ENCODE results near the gene MEF2D.

The MEF2D gene

DNA sequence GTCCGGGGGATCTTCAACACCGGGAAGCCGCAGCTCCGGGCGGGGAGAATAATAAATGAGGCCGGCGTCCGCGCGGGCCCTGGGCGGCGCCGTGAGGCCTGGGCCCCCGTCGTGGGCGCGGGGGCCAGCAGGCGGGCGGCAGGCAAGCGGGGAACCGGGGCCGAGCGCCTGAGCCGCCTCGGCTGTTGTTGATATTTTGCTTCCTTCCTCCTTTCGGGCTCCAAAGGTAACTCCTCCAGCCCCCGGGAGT, at the start of gene MEF2D:
MEF2D (minus strand) TSS at position 233 of the 250 bp plus-strand sequence. CDS start 17,483 bp downstream, outside the sequence.
- no peak for DNase-seq (ENCODE audit: extremely low read depth in 1 of 2, low read depth in 1 of 2)

DNA sequence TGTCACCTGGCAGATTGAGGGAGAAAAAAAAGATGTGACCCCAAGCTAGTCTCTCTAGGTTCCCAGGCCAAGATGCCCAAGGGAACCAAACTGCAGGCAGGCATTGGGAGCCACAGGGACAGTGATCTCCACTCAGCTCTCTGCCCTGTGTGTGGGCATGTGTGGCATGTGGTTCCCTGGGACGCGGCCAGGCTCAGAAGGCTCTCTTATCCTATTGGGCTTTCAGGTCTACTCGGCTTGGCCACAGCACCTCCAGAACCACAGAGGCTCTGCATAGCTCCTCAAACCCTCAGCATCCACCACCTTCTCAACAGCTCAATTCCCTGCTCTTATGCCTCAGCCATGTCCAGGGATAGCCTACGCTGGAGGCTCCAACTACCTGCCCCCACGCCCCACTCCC, 49.8 kb upstream of the MEF2D start:
- no peak for DNase-seq (ENCODE audit: extremely low read depth in 1 of 2, low read depth in 1 of 2)

DNA sequence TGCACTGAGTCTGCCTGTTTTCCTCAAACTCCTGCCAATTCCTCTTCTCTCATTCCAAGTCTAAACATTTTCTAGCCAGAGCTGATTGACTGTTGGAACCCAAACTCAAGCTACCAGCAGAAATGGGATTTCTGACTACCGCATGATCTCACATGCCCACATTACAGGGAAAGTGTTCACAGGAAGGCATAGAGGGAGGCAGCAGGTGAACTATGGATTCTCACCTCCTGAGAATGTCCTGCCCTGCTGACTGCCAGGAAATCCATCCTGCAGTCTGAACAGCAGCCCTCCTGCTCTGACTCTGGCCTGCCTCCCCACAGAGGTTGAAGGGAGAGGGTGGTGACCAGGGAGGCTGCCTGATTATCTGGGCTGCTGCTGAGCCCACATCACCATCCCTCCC, 49.3 kb upstream of the MEF2D start:
- DNase-seq (ENCODE audit: extremely low read depth in 1 of 2, low read depth in 1 of 2), result no peak

DNA sequence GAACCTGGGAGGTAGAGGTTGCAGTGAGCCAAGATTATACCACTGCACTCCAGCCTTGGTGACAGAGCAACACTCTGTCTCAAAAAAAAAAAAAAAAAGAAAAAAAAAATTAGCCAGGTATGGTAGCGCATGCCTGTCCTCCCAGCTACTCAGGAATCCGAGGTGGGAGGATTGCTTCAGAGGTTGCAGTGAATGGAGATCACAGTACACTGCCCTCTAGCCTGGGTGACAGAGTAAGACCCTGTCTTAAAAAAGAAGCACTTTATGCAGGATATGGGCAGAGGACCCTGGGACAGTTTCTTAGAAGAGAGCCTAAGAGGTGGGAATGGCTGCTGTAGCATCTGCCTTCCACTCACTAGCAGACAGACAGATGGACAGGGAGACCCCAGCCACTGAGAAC, 48.8 kb upstream of the MEF2D start:
- no peak for DNase-seq (ENCODE audit: extremely low read depth in 1 of 2, low read depth in 1 of 2)

DNA sequence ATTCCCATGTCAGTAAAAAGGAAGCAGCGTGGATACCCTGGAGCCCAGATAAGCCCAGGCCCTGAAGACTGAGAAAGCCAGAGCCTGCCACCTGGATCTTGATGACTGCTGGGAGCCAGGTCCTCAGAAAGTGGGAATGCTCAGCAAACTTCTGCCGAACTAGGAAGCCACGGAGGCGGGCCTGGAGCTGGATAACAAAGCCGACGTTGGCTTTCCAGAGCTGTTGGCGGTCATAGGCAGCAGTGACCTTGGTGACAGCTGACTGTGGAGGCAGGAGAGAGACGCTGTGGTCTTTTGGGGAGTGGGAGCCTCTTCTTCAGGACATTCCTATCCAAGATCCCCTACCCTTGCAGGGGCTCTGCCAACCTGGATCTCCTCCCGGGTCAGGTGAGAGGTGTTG, 47.4 kb upstream of the MEF2D start:
- no peak for DNase-seq (ENCODE audit: extremely low read depth in 1 of 2, low read depth in 1 of 2)

DNA sequence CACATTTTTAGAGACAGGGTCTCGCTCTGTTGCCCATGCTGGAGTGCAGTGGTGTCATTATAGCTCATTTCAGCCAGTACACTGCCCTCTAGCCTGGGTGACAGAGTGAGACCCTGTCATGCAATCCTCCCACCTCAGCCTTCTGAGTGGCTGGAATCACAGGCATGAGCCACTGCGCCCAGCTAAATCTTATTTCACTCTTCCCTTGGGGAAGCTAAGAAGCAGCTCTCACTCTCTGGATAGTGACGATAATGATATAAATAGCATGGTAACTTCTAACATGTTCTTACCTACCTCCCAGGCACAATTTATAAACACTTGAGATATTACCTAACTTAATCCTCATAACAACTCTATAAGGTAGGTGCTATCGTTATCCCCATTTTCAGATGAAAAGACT, 46.9 kb upstream of the MEF2D start:
- no peak for DNase-seq (ENCODE audit: extremely low read depth in 1 of 2, low read depth in 1 of 2)

DNA sequence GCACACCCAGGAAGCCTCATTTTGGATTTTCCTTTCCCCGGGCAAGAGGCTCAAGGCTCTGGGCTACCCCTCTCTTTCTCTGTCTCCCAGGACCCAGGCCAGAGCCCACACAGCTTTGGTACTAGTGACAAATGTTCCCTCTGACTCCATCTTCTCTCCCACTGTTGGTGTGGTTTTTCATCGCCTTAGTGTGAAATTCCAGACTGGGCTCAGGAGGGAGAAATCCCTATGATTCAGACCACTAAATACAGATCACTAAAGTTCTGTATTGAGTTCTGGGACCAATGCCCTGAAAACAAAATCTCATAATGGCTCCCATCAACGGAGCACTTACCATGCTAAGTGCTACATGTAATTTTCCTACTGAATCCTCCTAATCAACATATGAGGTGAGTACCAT, 45.7 kb upstream of the MEF2D start:
- DNase-seq (ENCODE audit: extremely low read depth in 1 of 2, low read depth in 1 of 2), result no peak

DNA sequence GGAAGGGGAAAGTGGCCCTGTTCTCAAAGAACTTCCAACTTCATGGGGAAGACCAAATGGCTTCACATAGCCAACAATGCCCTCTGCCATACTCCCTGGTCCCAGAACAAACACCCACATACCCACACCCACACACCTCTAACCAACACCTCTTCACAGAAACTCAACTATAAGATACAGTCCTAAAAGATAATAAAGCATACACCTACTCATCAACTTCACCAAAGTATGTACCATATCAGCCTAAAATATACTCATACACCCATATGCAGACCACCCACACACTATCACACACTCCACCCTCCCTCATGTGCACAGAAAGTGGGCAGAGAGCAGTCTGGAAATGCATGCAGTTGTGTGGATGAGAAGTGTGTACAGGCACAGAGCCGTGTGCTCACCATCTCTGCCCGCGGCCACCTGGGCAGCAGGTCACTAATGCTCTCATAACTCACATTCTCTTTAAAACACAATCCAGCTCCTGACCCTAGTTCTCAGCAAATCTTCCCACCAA, 44.1 kb upstream of the MEF2D start:
- DNase-seq (ENCODE audit: extremely low read depth in 1 of 2, low read depth in 1 of 2), result no peak

DNA sequence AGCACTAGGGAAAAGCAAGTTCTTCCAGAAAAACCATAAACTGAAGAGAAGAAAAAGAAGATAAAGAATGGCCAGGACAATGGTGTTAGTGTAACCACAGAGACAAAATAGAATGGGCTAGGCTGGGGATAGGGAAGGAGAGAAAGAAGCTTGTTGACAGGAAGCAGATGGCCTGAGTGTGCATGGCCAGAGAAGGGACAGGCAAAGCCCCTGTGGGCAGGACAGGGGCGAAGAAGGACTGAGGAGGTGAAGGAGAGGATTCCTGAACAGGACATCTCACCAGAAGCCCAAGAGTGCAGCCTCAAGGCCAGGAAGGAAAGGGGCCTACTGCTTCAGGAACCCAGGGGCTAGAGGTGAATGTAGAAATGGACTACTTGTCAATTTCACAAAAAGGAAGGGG, 42.5 kb upstream of the MEF2D start:
- no peak for DNase-seq (ENCODE audit: extremely low read depth in 1 of 2, low read depth in 1 of 2)

DNA sequence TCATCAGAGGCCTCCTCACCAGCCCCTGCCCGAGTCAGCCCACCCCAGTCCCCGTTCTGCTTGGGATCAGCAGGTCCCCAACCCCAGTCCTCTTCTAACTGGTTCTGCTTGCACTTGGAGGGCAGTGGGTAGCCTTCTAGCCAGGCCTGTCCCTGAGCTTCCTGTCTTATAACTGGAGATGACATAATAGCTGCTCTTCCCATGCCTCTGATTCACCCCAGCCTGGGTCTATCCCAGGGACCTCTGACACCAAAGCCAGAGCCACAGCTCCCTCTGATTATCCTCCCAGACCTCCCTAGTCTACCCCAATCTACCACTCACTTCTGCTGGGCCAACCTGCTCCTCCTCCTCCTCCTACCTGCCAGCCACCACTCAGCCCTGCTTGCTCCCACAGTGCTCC, 40.4 kb upstream of the MEF2D start:
- DNase-seq (ENCODE audit: extremely low read depth in 1 of 2, low read depth in 1 of 2), result no peak

DNA sequence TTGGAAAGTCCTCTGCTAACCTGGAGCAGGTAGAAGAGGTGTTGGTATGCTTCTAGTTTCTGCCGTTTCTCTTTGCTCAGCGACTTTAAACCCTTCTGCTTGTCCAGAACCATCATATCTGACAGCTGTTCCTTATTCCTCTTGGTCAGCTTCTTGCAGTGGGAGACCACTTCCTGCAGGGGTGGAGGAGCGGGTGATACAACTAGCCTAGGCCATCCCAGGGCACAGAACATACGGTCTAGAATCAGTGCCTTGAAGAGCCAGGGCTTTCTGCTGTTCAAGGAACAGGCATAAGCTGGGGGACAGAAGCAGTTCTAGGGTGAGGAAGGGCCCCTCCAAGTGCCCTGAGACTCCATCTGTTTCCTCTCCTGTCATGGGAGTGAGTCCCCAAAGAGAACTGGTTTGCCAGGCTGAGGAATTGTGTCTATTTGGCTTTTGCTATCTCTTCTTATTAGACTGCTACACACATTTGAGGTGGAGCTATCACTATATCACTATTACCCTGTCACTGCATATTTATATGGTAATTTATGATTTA, 39.3 kb upstream of the MEF2D start:
- no peak for DNase-seq (ENCODE audit: extremely low read depth in 1 of 2, low read depth in 1 of 2)

DNA sequence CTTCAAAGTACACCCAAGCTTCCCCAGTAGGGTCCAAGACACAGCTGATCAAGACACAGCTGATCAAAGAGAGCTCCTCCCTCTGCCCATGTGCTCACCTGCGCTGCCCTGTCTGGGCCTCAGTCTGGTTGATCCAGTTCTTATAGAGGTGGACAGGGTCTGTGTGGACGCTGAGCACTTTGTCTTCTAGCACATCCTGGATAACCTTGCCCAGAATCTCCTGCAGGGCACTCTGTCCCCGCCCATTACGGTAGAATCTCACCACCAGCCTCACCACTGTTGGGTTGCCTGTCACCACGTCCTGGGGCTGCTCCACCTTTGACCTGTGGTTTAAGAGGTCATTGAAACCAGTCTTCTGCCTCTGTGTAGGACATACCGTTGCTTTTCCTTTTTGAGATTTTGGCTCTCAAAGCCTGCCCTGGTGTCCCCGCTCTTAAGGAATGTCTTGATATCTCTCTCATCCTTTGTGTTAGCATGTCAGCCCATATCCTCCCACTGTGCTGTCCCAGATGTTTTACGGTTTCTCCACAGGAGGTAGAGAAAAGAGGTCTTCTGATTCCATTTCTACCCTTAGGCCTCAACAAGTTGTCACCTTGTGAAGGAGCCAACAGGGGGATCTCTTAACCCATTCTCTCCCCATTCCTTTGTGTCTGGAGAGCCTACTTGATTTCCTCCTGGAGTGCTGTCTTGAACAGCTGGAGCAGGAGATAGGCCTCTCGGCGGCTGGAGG, 38.3 kb upstream of the MEF2D start:
- DNase-seq (ENCODE audit: extremely low read depth in 1 of 2, low read depth in 1 of 2), result no peak

DNA sequence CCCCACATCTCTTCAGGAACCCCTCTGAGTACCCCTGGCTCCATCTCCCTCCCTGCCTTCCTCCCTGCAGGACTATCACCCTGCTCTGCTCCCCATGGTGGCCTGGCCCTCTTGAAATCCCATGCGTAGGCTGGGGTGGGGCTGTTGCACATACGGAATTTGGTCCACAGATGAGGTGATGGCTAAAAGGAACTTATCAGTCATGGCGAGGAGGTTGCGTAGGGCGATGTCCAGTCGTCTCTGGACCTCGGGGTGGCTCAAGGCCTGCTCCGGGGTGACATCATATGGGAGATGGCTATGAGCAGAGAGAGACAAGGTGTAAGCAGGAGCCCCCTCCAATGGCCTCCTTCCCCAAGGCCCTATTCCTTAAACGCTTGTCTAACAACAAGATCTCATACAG, 36.5 kb upstream of the MEF2D start:
- DNase-seq (ENCODE audit: extremely low read depth in 1 of 2, low read depth in 1 of 2), result no peak

DNA sequence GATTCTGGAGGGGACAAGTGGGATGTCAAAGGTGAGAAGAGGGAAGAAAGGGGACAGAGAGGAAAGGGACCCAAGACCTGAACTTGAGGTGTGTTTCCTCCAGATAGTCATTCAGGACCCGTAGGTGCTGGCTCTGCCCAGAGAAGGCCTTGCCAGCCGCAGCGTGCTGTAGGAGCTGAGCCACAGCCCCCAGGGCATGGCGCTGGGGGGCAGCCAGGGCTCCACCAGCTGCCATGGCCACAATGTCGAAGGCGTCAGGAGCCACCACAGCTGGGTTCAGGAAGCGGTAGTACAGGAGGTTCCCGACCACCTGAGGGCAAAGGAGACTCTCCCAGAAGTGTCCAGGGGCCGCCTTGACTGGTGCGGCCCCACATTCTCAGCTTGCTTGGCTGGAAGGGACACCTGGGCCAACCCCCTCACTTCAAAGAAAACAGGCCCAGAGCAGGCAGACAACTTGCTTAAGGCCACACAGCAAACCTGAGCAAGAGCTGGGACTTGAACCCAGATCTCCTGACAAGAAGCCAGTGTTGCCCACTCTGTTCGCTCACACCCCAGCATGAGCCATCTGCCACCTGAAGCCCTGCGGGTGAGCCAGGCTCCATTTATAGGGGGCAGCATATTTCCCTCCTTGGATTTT, 34.0 kb upstream of the MEF2D start:
- no peak for DNase-seq (ENCODE audit: extremely low read depth in 1 of 2, low read depth in 1 of 2)

DNA sequence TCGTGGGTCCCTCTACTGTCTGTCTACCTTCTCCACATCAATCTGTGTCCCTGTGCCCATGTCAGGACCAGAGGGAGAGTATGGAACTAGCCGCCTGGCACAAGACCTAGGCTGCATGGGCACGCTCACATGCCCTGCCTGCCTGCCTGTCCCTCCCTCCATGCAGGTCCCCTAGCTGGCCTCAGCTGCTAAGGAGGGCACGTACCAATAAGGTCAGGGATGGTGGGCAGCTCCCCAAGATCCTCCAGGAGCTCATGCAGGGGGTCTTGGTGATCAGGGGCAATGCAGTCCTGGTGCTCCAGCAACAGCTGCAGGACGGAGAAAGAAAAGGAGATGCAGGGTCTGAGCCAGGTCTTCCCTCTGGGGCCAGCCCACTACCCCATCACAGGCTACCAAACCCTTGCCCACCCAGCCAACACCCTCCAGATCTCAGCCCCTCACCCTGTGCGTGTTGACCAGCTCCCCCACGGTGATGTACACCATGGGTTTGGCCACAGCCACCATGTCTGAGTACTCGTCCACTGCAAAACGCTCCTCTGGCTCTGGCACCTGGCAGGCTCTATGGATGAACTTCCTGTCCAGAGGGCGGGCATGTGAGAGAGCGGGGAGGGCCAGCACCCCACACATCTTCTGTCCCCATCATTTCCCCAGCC, 33.1 kb upstream of the MEF2D start:
- no peak for DNase-seq (ENCODE audit: extremely low read depth in 1 of 2, low read depth in 1 of 2)

DNA sequence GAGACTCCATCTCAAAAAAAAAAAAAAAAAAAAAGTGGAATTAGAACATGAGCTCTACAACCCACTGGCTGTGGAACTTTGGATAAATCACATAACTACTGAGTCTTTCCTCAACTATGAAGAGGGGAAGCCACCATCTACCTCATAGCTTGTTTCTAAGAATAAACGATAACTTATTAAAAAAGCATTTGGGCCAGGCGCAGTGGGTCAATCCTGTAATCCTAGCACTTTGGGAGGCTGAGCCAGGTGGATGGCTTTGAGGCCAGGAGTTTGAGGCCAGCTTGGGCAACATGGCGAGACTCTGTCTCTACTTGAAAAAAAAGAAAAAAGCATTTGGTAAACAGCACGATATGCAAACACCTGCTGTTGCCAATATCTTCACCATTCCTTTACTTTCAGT, 31.8 kb upstream of the MEF2D start:
- no peak for DNase-seq (ENCODE audit: extremely low read depth in 1 of 2, low read depth in 1 of 2)

DNA sequence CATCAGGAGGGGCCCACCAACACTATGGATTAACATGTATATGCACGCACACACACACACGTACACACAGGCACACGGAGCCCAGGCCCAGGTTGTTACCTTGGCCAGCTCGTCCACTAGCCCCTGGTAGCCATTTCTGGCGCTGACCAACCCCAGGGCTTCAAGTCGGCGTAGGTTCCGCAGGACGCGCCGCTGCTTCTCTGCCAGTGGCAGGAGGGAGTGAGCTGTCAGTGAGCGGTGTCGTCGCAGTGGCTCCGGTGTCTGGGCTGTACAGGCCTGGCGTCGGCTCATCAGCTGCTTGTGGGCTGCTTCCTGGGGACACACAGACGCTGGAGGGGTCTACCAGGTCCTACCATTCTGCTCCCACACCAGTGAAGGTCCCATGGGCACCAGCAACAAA, 29.4 kb upstream of the MEF2D start:
- no peak for DNase-seq (ENCODE audit: extremely low read depth in 1 of 2, low read depth in 1 of 2)

DNA sequence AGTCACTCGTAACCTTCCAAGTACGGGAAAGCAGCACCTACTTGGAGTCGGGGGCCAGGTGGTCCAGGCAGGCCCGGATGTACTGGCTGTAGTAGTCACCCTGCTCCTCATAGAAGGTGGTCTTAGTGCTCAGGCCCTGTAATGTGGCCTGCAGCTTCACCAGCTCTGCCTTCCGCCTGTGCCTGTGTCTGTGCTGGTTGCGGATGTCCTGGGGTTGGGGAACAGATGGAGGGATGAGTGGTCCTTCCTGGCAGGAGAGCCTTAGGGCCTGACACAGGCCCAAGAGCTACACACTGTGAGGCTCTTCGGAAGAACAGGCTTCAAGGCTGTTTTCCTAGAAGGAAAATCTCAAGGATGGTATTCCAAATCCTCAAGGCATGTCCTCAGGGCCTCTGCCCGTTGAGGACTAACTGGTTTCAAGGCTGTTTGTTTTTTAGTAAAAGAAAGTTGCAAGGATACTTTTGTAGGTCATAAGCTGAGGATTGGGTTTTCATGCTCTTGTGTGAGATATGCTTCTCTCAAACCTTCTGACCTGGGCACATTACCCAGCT, 28.4 kb upstream of the MEF2D start:
- DNase-seq (ENCODE audit: extremely low read depth in 1 of 2, low read depth in 1 of 2), result no peak

DNA sequence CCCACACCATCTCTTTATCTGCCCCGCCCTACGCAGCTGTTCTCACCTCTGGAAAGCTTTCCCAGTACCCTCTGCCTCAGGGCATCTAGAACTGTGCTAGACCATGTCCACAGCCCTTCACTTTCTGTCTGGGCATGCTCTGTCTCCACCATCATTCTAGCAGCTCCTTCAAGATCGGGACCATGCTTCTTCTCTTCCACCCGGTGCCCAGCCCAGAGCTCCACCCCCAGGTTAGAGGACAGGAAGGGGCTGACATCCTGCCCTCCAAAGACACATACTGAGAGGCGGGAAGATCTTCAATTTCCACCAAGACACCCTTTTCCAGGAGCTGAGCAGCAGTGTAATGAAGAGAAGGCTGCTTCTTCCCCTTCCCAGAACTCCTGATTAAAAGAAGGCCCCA, 27.7 kb upstream of the MEF2D start:
- no peak for DNase-seq (ENCODE audit: extremely low read depth in 1 of 2, low read depth in 1 of 2)

DNA sequence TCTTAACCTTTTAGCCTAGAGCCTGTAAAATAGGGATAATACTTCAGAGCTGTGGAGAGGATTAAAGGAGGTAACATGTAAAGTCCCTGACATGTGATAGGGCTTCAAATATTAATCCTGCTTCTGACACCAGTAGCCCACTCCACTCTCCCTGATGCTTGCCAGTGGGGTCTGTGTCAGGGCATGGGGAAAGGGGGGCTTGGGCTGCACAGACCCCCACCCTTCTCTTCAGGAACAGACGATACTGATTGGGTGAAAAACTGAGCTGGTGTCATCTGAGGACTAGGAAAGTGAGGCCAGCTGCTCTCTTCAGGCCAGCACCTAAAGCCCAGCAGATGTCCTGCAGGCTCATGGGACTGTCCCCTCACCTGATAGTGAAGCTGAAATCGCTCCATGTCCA, 27.0 kb upstream of the MEF2D start:
- no peak for DNase-seq (ENCODE audit: extremely low read depth in 1 of 2, low read depth in 1 of 2)

DNA sequence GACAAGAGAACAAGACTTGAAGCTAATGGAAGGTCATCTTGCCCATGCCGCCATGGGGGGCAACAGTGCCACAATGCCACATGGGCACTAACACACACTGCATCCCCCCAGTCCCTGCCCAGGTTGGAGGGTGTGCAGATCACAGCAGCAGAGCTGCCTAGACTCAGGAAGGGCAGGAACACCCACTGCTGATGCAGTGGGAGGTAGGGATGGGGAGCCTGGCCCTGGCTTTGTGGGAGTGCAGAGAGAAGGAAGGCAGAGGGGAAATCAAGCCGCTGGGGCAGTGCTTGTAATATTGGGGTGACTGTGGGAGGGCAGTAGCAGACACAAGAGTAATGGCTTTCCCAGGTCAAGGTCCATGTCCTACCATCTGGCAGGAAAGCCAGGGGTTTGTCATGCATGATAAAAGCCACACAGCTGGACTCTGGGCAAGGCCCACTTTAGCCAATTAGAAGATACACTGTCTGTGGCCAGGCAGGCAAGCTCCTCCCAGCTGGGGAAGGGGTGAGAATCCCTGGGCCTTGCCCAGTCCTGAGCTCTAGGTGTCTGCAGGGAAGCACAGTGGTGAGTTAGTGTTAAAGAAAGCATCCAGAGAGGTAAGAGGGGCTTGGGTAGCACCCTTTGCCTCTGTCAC, 25.4 kb upstream of the MEF2D start:
- no peak for DNase-seq (ENCODE audit: extremely low read depth in 1 of 2, low read depth in 1 of 2)
